GM19463 (cell line): ENCODE data around the gene CTSA.
"Not testable (repeated sequence)": the region's sequence is repeated elsewhere in the genome, so short reads cannot be mapped to it uniquely, and the experiment has no call there.

Experiments used
- ATAC-seq: cut with Tn5 transposase; IDR thresholded peaks from one replicate; pipeline ENCODE4 v1.9.1; 2021; ENCODE audit warnings: mild to moderate bottlenecking, moderate library complexity; ENCODE audit not compliant: unreplicated experiment

The CTSA gene

GRCh38 chr20:45911486-45912343 is 20.6 kb downstream of the CTSA start, which contains the start of gene PLTP:
TSS of gene PLTP (minus strand) at chr20:45912155. CDS start at chr20:45911452, 703 bp downstream.
- ATAC-seq = no peak

GRCh38 chr20:45912344-45912682 is 21.2 kb downstream of the CTSA start:
- no peak for ATAC-seq

GRCh38 chr20:45913116-45913515 is 22.0 kb downstream of the CTSA start:
- no peak for ATAC-seq

- no peak for ATAC-seq
These were observed 26.6 kb downstream of the CTSA start for GRCh38 chr20:45917790-45918141.

GRCh38 chr20:45918182-45918737 is 27.1 kb downstream of the CTSA start:
- ATAC-seq = no peak

GRCh38 chr20:45918779-45919537 is 27.8 kb downstream of the CTSA start:
- ATAC-seq = no peak

GRCh38 chr20:45919542-45920399 is 28.6 kb downstream of the CTSA start:
- no peak for ATAC-seq

- ATAC-seq = no peak
These were observed 29.6 kb downstream of the CTSA start for GRCh38 chr20:45920462-45921336.

- ATAC-seq = no peak
These were observed 30.4 kb downstream of the CTSA start for GRCh38 chr20:45921337-45922189.

- no peak for ATAC-seq
These were observed 33.5 kb downstream of the CTSA start for GRCh38 chr20:45924391-45925261.

- no peak for ATAC-seq
These were observed 34.8 kb downstream of the CTSA start for GRCh38 chr20:45925821-45926506.

GRCh38 chr20:45926731-45927070 is 35.6 kb downstream of the CTSA start:
- ATAC-seq = no peak

- no peak for ATAC-seq
These were observed 36.1 kb downstream of the CTSA start for GRCh38 chr20:45927071-45927878.

GRCh38 chr20:45931680-45932079 is 40.5 kb downstream of the CTSA start:
- not testable (repeated sequence) for ATAC-seq

- ATAC-seq = no peak
These were observed 42.3 kb downstream of the CTSA start for GRCh38 chr20:45933266-45934045.

- no peak for ATAC-seq
These were observed 43.0 kb downstream of the CTSA start for GRCh38 chr20:45934046-45934585.
